Fibroblast of lung (primary cell): ENCODE data around the gene AURKB.

Experiments used
- EZH2 ChIP-seq: IDR thresholded peaks from 2 replicates; pipeline ENCODE4 v1.5.1; 2012; ENCODE audit warnings: low read length, control low read depth, mild to moderate bottlenecking; ENCODE audit errors: missing control alignments
- TF ChIP-seq, protein P1 (sequence below), 2 donors: IDR thresholded peaks in 1 of 2; conservative IDR thresholded peaks in 1 of 2; 1 replicate in 1 of 2; 2 replicates in 1 of 2; pipeline ENCODE4 v1.5.1; 2011 to 2012; ENCODE audit warnings: low read length in 2 of 2, control low read depth in 1 of 2, inconsistent platforms in 1 of 2, low read depth in 1 of 2, mild to moderate bottlenecking in 1 of 2

DNA sequence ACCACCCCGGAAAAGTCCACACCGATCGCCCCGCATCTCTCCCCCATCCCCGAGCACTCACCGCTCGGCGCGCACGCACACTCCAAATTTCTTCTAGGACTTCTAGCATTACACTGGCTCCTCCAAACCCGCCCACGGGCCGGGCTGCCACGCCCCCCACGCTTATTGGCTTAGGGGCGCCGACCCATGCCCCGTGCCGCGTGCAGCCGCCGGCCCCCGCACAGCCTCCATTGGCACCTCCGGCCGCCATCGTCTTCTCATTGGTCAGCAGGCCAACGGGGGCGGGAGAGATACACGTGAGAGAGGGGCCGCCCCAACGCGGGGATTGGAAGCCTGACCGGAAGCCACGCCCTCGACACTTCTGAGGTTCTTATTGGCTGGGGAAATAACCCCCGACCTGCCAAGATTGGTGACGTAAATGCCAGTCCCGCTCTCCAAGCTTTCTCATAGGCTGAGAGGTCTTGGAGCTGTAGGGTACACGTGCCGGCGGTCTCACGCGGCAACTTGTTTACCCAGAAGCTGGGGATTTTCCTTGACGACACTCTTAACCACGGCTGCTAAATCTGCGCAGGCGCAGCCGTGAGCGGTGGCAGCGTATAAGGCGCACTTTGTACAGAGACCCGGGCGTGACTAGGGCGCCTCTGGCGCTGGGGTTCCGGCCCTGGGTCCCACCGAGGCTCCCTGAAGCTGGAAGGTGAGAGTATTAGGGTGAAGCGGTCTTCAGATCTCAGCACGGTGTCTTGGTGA lies 54.0 kb downstream of the AURKB start:
- TF ChIP-seq, protein P1, sequence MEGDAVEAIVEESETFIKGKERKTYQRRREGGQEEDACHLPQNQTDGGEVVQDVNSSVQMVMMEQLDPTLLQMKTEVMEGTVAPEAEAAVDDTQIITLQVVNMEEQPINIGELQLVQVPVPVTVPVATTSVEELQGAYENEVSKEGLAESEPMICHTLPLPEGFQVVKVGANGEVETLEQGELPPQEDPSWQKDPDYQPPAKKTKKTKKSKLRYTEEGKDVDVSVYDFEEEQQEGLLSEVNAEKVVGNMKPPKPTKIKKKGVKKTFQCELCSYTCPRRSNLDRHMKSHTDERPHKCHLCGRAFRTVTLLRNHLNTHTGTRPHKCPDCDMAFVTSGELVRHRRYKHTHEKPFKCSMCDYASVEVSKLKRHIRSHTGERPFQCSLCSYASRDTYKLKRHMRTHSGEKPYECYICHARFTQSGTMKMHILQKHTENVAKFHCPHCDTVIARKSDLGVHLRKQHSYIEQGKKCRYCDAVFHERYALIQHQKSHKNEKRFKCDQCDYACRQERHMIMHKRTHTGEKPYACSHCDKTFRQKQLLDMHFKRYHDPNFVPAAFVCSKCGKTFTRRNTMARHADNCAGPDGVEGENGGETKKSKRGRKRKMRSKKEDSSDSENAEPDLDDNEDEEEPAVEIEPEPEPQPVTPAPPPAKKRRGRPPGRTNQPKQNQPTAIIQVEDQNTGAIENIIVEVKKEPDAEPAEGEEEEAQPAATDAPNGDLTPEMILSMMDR (conservative IDR thresholded peaks at IDR 0.05 in 1 of 2, IDR thresholded peaks at IDR 0.05 in 1 of 2; ENCODE audit: low read depth in 1 of 2, low read length in 2 of 2) = no peak
- no peak for TF ChIP-seq EZH2
